Mucosa of descending colon (tissue), 3 donors: ENCODE measurements around the gene SDK2. TPM values are rescaled to one million over a fixed set of nuclear protein-coding genes. Genes with fewer than 3 reads are reported as not detected.
A peak's percentile ranks its signal among the peaks of the same experiment; 100 is the strongest.

Source experiments
- ATAC-seq: fragments of 200-7000 bp; cut with Tn5 transposase; one replicate; pipeline ENCODE4 v1.9.1; 2020; ENCODE audit warnings: mild to moderate bottlenecking, moderate library complexity
- DNase-seq, 3 donors: peaks; one replicate each; pipeline ENCODE4 v3.0.0-alpha.2; 2020
- H3K36me3 ChIP-seq: fragments of 200-600 bp; one replicate; pipeline ENCODE4 v1.8.0; 2021; ENCODE audit warnings: low read depth, mild to moderate bottlenecking
- H3K4me1 ChIP-seq: fragments of 200-600 bp; one replicate; pipeline ENCODE4 v1.8.0; 2021; ENCODE audit warnings: low read depth, mild to moderate bottlenecking
- H3K4me3 ChIP-seq: fragments of 200-600 bp; one replicate; pipeline ENCODE4 v1.8.0; 2021; ENCODE audit warnings: mild to moderate bottlenecking
- H3K9me3 ChIP-seq: fragments of 200-600 bp; one replicate; pipeline ENCODE4 v1.8.0; 2021; ENCODE audit warnings: mild to moderate bottlenecking
- intact Hi-C, 2 donors: fragments of 100-400 bp; cut with DNase I in 1 of 2; cut with micrococcal nuclease in 1 of 2; formaldehyde crosslinking; loops; one replicate each; pipeline versions ENCODE4 v1.11.0 to v1.11.1; 2022; cut with DNase I, micrococcal nuclease
- total RNA-seq, 3 donors: library from RNA; stranded (reverse); fragmentation: NEBNext Ultra II Directional in 2 of 3; extraction: Animal tissue kit (Norgen Biotek cat#: 25700) in 2 of 3; gene quantifications; one replicate each; pipeline versions ENCODE4 v1.2.1 to v1.2.4, GENCODE V29; 2021 to 2023
- TF ChIP-seq, protein P1 (sequence below): fragments of 200-600 bp; IDR thresholded peaks from one replicate; pipeline ENCODE4 v1.8.0; 2022; ENCODE audit warnings: antibody characterized with exemption, mild to moderate bottlenecking
- donor health status: DM: no; HTN: no; CAD: no; lungs with moderate emphysema.
- donor health status: DM: no; HTN: no; CAD: no.
- donor health status: DM: no; HTN: yes; CAD: no.

The SDK2 gene
- total RNA-seq, 3 donors from 2014 or later = 1.2 to 1.6 (median 1.3) TPM

DNA sequence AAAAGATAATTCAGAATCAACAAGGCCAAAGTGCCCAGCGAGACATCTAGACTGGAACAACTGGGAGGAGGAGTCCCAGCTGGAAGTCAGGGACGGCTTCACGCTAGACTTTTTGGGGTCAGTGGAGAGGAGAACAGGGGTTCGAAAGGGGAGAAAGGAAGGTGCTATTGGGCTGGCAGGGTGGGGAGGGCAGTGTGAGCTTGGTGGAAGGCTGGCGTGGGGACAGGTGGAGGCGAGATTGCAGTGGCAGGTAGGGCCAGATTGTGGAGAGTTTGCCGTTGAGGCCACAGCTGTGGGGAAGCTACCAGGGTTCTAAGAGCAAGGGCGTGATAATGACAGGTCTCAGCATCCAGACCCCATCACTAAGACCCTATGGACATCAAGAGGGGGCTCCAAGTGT is 10.5 kb downstream of the SDK2 start:
- H3K9me3 ChIP-seq = no peaks in the 10 kb centered on the region
- DNase-seq (no peak), ATAC-seq (no peak)
- TF ChIP-seq, protein P1, sequence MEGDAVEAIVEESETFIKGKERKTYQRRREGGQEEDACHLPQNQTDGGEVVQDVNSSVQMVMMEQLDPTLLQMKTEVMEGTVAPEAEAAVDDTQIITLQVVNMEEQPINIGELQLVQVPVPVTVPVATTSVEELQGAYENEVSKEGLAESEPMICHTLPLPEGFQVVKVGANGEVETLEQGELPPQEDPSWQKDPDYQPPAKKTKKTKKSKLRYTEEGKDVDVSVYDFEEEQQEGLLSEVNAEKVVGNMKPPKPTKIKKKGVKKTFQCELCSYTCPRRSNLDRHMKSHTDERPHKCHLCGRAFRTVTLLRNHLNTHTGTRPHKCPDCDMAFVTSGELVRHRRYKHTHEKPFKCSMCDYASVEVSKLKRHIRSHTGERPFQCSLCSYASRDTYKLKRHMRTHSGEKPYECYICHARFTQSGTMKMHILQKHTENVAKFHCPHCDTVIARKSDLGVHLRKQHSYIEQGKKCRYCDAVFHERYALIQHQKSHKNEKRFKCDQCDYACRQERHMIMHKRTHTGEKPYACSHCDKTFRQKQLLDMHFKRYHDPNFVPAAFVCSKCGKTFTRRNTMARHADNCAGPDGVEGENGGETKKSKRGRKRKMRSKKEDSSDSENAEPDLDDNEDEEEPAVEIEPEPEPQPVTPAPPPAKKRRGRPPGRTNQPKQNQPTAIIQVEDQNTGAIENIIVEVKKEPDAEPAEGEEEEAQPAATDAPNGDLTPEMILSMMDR = no peak
- no peaks in the 10 kb centered on the region for H3K36me3 ChIP-seq
- no peak overlapping the region for H3K4me3 ChIP-seq
- no peaks in the 10 kb centered on the region for H3K4me1 ChIP-seq
- intact Hi-C loops = no loop called here

DNA sequence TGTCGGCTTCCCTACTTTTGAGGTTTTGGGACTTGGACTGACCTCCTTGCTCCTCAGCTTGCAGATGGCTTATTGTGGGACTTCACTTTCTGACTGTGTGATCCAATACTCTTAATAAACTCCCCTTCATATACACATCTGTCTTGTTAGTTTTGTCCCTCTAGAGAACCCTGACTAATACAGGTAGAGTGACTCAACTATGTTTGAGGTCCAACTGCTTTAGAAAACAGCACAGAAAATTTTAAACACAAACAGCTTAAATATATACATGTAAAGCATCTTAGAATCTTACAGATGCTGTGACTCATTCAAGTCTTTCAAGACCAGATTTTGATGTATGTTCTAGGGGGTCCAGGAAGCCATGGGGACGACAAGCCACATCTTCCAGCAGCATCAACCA is 11.7 kb downstream of the SDK2 start:
- Histone ChIP-seq H3K9me3 (no peaks in the 10 kb centered on the region), H3K4me1 (no peaks in the 10 kb centered on the region), H3K36me3 (no peaks in the 10 kb centered on the region), H3K4me3 (no peak overlapping the region)
- intact Hi-C loops = no loop called here
- DNase-seq = no peak
- no peak for ATAC-seq
- TF ChIP-seq, protein P1 = no peak

DNA sequence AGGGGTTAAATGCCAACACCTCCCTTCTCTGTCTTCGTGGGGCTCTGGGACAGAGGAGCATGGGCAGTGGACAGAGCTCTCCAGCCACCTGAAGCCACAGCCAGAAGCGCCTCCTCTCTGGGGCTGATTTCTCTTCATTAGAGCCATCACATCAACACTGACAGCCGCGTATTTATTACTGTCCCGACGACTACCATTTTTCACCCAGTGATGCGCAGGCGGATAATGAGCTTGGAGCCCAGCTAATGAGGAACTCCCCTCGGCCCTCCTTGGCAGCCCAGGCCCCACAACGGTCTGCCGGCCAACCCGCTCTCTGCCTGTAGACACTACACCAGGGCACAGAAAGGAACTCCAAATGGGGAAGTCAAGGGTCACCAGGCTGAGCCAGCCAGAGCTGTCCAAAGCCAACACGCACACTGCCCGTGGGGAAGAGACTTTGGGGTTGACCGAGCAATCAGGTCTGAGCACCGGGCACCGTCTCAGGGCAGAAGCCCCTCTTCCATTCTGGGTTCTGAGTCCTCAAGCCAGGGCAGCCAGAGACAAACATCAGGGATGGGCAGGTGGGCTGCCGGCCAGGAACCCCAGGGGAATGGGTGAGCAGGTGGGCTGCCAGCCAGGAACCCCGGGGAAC is 13.2 kb downstream of the SDK2 start:
- Histone ChIP-seq H3K9me3 (no peaks in the 10 kb centered on the region), H3K4me1 (no peaks in the 10 kb centered on the region), H3K4me3 (no peak overlapping the region), H3K36me3 (no peaks in the 10 kb centered on the region)
- TF ChIP-seq, protein P1 = no peak
- ATAC-seq (no peak), DNase-seq (no peak)
- intact Hi-C loops = no loop called here

DNA sequence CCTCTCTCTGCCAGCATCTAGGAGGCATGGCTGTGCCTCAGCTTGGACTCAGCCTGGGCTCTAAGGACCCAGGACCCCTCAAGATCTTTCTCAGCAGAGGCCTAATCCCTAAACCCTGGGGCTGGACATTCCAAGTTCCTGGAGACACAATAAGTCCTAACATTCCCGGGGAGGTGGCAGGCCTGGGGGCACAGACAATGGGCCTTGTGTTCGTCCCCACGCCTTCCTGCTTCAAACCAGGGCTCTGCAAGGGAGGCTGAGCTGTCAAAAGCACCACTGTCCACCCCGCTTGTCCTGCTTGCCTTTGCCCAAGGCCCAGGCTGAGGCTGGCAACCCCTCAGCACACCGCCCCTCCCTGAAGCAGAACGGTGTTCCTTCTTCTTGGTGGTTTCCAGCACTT is 13.7 kb downstream of the SDK2 start:
- intact Hi-C loops = no loop called here
- Histone ChIP-seq H3K9me3 (no peaks in the 10 kb centered on the region), H3K36me3 (no peaks in the 10 kb centered on the region), H3K4me3 (no peak overlapping the region), H3K4me1 (no peaks in the 10 kb centered on the region)
- TF ChIP-seq, protein P1 = no peak
- no peak for ATAC-seq
- DNase-seq = no peak

DNA sequence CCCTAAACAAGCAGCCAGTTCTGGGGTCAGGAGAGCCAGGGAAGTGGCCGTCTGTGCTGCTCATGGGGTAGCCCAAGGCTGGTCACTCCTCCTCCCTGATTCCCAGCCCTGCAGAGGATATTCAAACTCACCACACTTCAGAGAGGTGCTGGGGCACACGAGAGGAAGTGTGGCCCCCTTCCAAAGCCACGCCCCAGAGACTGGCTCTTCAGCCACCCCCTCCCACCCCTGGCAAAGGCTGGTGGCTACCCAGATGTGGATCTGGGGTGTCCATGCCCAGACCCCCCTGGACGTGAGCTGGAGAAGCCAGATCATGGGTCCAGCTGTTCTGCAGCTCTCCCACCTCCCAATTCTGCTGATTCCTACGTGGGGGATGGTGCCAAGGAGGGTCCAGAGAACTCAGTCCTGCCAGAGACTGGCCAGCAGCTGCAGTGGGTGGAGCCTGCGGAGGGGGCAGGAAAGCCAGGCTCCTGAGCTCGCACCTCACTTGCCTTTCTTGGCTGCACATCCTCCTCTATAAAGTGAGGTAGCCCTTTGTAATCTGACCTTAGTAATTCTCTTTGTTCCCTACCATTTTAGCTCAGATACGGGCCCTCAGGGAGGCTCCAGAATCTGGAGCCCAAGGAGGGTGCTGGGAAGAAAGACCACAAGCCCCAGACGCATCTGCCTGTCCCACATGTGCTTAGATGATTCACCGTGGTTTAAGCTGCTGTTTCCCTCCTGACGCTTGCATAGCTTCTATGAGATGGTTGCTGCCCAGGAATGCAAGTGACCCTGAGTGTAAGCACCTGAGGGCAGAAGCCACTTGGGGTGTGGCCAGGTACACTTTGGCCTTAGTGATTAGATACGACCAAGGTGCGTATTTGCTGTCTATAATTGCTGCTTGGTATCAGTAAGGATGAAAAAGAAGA is 15.3 kb downstream of the SDK2 start:
- H3K36me3 ChIP-seq = no peaks in the 10 kb centered on the region

More for the DNA sequence above, 15.3 kb downstream of the SDK2 start:
- TF ChIP-seq, protein P1 = no peak
- ATAC-seq (no peak), DNase-seq (peak in 1 of 3 donors; percentile 13)
- H3K9me3 ChIP-seq = no peaks in the 10 kb centered on the region
- H3K4me1 ChIP-seq = no peaks in the 10 kb centered on the region
- H3K4me3 ChIP-seq = no peak overlapping the region
- intact Hi-C loops = no loop called here
